ENCODE data around the gene COA8.

Gene COA8

GRCh38 chr14:103517174-103517566, 45.6 kb upstream of the COA8 start:
- WGBS = 84% methylated on average over 10 of the region's 10 CpGs
- no peak overlapping the region for H3K4ac ChIP-seq (ENCODE audit: low read depth in 1 of 2, low read length in 2 of 2)
- no peak overlapping the region for H2BK5ac ChIP-seq (ENCODE audit: low read depth, low read length, poor library complexity, severe bottlenecking)
- H2BK12ac ChIP-seq (ENCODE audit: low read length in 2 of 2) = no peak overlapping the region
- no peaks in the 10 kb centered on the region for H3K9me3 ChIP-seq (ENCODE audit: control insufficient read depth, low read length)
- no peak overlapping the region for H4K91ac ChIP-seq (ENCODE audit: low read length)
- no peak for DNase-seq
- H2AK5ac ChIP-seq (ENCODE audit: low read length, severe bottlenecking) = no peak overlapping the region
- no peaks in the 10 kb centered on the region for H3K79me1 ChIP-seq (replicated peaks; ENCODE audit: low read length, poor library complexity, severe bottlenecking)
- no peak overlapping the region for H3K23ac ChIP-seq (ENCODE audit: low read length in 2 of 2)
- H2AFZ ChIP-seq (ENCODE audit: low read depth, low read length) = no peak overlapping the region
- H3K4me1 ChIP-seq (ENCODE audit: control insufficient read depth, insufficient read depth, low read depth, low read length) = peaks cover 49% of the 10 kb centered on the region
- H3K14ac ChIP-seq (ENCODE audit: low read length in 2 of 2) = no peak overlapping the region
- peaks cover 19 to 23% of the 10 kb centered on the region in 2 experiments for H3K36me3 ChIP-seq (ENCODE audit: control insufficient read depth in 1 of 2, insufficient read depth in 2 of 2, low read depth in 1 of 2, low read length in 2 of 2)
- no peak overlapping the region for H2BK120ac ChIP-seq (ENCODE audit: low read depth, low read length)
- peak overlapping the region; percentile 71 for H3K9ac ChIP-seq (ENCODE audit: low read length)
- no peak overlapping the region for H3K4me2 ChIP-seq (ENCODE audit: low read length, poor library complexity, severe bottlenecking)
- H3K4me3 ChIP-seq (ENCODE audit: insufficient read depth in 1 of 2, low read depth in 1 of 2, low read length in 2 of 2) = no peak overlapping the region
- H4K8ac ChIP-seq (ENCODE audit: low read length) = no peak overlapping the region
- H3K27ac ChIP-seq (ENCODE audit: low read length, poor library complexity, severe bottlenecking) = no peak overlapping the region
- peaks cover 2 to 3% of the 10 kb centered on the region in 2 experiments for H3K27me3 ChIP-seq (ENCODE audit: control insufficient read depth in 1 of 2, insufficient read depth in 1 of 2, low read length in 2 of 2)
- no peak overlapping the region for H2BK15ac ChIP-seq (ENCODE audit: low read depth, poor library complexity, severe bottlenecking)
- H3K18ac ChIP-seq (ENCODE audit: low read depth in 1 of 2, low read length in 2 of 2) = no peak overlapping the region

- H2BK120ac ChIP-seq (ENCODE audit: low read depth, low read length) = no peak overlapping the region
- no peak for DNase-seq
Observed at GRCh38 chr14:103517721-103518421, 44.9 kb upstream of the COA8 start.

GRCh38 chr14:103518422-103519042, 44.2 kb upstream of the COA8 start:
- Histone ChIP-seq H3K4me3 (ENCODE audit: insufficient read depth in 1 of 2, low read depth in 1 of 2, low read length in 2 of 2) (no peak overlapping the region), H3K79me1 (replicated peaks; ENCODE audit: low read length, poor library complexity, severe bottlenecking) (no peaks in the 10 kb centered on the region), H3K4me2 (ENCODE audit: low read length, poor library complexity, severe bottlenecking) (no peak overlapping the region), H3K27ac (ENCODE audit: low read length, poor library complexity, severe bottlenecking) (no peak overlapping the region), H3K14ac (ENCODE audit: low read length in 2 of 2) (no peak overlapping the region), H2AK5ac (ENCODE audit: low read length, severe bottlenecking) (no peak overlapping the region), H3K23ac (ENCODE audit: low read length in 2 of 2) (no peak overlapping the region), H2BK15ac (ENCODE audit: low read depth, poor library complexity, severe bottlenecking) (no peak overlapping the region), H2BK5ac (ENCODE audit: low read depth, low read length, poor library complexity, severe bottlenecking) (no peak overlapping the region), H3K18ac (ENCODE audit: low read depth in 1 of 2, low read length in 2 of 2) (no peak overlapping the region), H2AFZ (ENCODE audit: low read depth, low read length) (no peak overlapping the region), H3K4me1 (ENCODE audit: control insufficient read depth, insufficient read depth, low read depth, low read length) (peaks cover 48% of the 10 kb centered on the region), H3K4ac (ENCODE audit: low read depth in 1 of 2, low read length in 2 of 2) (no peak overlapping the region), H2BK12ac (ENCODE audit: low read length in 2 of 2) (no peak overlapping the region), H3K9ac (ENCODE audit: low read length) (peak overlapping the region; percentile 71), H3K36me3 (ENCODE audit: control insufficient read depth in 1 of 2, insufficient read depth in 2 of 2, low read depth in 1 of 2, low read length in 2 of 2) (peaks cover 12 to 15% of the 10 kb centered on the region in 2 experiments), H3K27me3 (ENCODE audit: control insufficient read depth in 1 of 2, insufficient read depth in 1 of 2, low read length in 2 of 2) (peaks cover 8 to 9% of the 10 kb centered on the region in 2 experiments), H4K91ac (ENCODE audit: low read length) (no peak overlapping the region), H4K8ac (ENCODE audit: low read length) (peak overlapping the region; percentile 0), H2BK120ac (ENCODE audit: low read depth, low read length) (no peak overlapping the region), H3K9me3 (ENCODE audit: control insufficient read depth, low read length) (no peaks in the 10 kb centered on the region)
- 47% methylated on average over 7 of the region's 9 CpGs for whole genome bisulfite sequencing
- DNase-seq = peak; percentile 50

More at GRCh38 chr14:103517721-103518421, 44.9 kb upstream of the COA8 start:
- no peak overlapping the region for H2BK5ac ChIP-seq (ENCODE audit: low read depth, low read length, poor library complexity, severe bottlenecking)
- no peak overlapping the region for H3K4ac ChIP-seq (ENCODE audit: low read depth in 1 of 2, low read length in 2 of 2)
- H3K4me1 ChIP-seq (ENCODE audit: control insufficient read depth, insufficient read depth, low read depth, low read length) = peaks cover 49% of the 10 kb centered on the region
- no peak overlapping the region for H3K14ac ChIP-seq (ENCODE audit: low read length in 2 of 2)
- peak overlapping the region; percentile 71 for H3K9ac ChIP-seq (ENCODE audit: low read length)
- H3K36me3 ChIP-seq (ENCODE audit: control insufficient read depth in 1 of 2, insufficient read depth in 2 of 2, low read depth in 1 of 2, low read length in 2 of 2) = peaks cover 15 to 18% of the 10 kb centered on the region in 2 experiments
- H3K9me3 ChIP-seq (ENCODE audit: control insufficient read depth, low read length) = no peaks in the 10 kb centered on the region
- no peak overlapping the region for H2BK15ac ChIP-seq (ENCODE audit: low read depth, poor library complexity, severe bottlenecking)
- no peak overlapping the region for H3K27ac ChIP-seq (ENCODE audit: low read length, poor library complexity, severe bottlenecking)
- H3K4me3 ChIP-seq (ENCODE audit: insufficient read depth in 1 of 2, low read depth in 1 of 2, low read length in 2 of 2) = no peak overlapping the region
- H2AK5ac ChIP-seq (ENCODE audit: low read length, severe bottlenecking) = no peak overlapping the region
- H3K79me1 ChIP-seq (replicated peaks; ENCODE audit: low read length, poor library complexity, severe bottlenecking) = no peaks in the 10 kb centered on the region
- H3K27me3 ChIP-seq (ENCODE audit: control insufficient read depth in 1 of 2, insufficient read depth in 1 of 2, low read length in 2 of 2) = peaks cover 4% of the 10 kb centered on the region in 2 experiments
- H4K91ac ChIP-seq (ENCODE audit: low read length) = peak overlapping the region; percentile 34
- no peak overlapping the region for H2AFZ ChIP-seq (ENCODE audit: low read depth, low read length)
- no peak overlapping the region for H3K4me2 ChIP-seq (ENCODE audit: low read length, poor library complexity, severe bottlenecking)
- H3K18ac ChIP-seq (ENCODE audit: low read depth in 1 of 2, low read length in 2 of 2) = no peak overlapping the region
- WGBS = 70% methylated on average over 20 of the region's 20 CpGs
- H4K8ac ChIP-seq (ENCODE audit: low read length) = peak overlapping the region; percentile 0
- H2BK12ac ChIP-seq (ENCODE audit: low read length in 2 of 2) = no peak overlapping the region
- no peak overlapping the region for H3K23ac ChIP-seq (ENCODE audit: low read length in 2 of 2)

- H3K4me2 ChIP-seq (ENCODE audit: low read length, poor library complexity, severe bottlenecking) = no peak overlapping the region
- no peak overlapping the region for H2BK12ac ChIP-seq (ENCODE audit: low read length in 2 of 2)
- peak overlapping the region; percentile 11 for H4K91ac ChIP-seq (ENCODE audit: low read length)
- H3K27me3 ChIP-seq (ENCODE audit: control insufficient read depth in 1 of 2, insufficient read depth in 1 of 2, low read length in 2 of 2) = peaks cover 10 to 15% of the 10 kb centered on the region in 2 experiments
- DNase-seq = peak; percentile 18
- no peak overlapping the region for H3K18ac ChIP-seq (ENCODE audit: low read depth in 1 of 2, low read length in 2 of 2)
- no peak overlapping the region for H4K8ac ChIP-seq (ENCODE audit: low read length)
- no peak overlapping the region for H3K4me3 ChIP-seq (ENCODE audit: insufficient read depth in 1 of 2, low read depth in 1 of 2, low read length in 2 of 2)
- no peak overlapping the region for H3K27ac ChIP-seq (ENCODE audit: low read length, poor library complexity, severe bottlenecking)
- H3K36me3 ChIP-seq (ENCODE audit: control insufficient read depth in 1 of 2, insufficient read depth in 2 of 2, low read depth in 1 of 2, low read length in 2 of 2) = peaks cover 12 to 15% of the 10 kb centered on the region in 2 experiments
- H2BK5ac ChIP-seq (ENCODE audit: low read depth, low read length, poor library complexity, severe bottlenecking) = no peak overlapping the region
- no peaks in the 10 kb centered on the region for H3K79me1 ChIP-seq (replicated peaks; ENCODE audit: low read length, poor library complexity, severe bottlenecking)
- H2BK15ac ChIP-seq (ENCODE audit: low read depth, poor library complexity, severe bottlenecking) = no peak overlapping the region
- H2AFZ ChIP-seq (ENCODE audit: low read depth, low read length) = no peak overlapping the region
- H3K4ac ChIP-seq (ENCODE audit: low read depth in 1 of 2, low read length in 2 of 2) = no peak overlapping the region
- no peak overlapping the region for H3K23ac ChIP-seq (ENCODE audit: low read length in 2 of 2)
- H3K9ac ChIP-seq (ENCODE audit: low read length) = peak overlapping the region; percentile 17
- H3K4me1 ChIP-seq (ENCODE audit: control insufficient read depth, insufficient read depth, low read depth, low read length) = peaks cover 51% of the 10 kb centered on the region
- no peak overlapping the region for H2AK5ac ChIP-seq (ENCODE audit: low read length, severe bottlenecking)
- WGBS = 69% methylated on average over 11 of the region's 13 CpGs
- no peaks in the 10 kb centered on the region for H3K9me3 ChIP-seq (ENCODE audit: control insufficient read depth, low read length)
- no peak overlapping the region for H2BK120ac ChIP-seq (ENCODE audit: low read depth, low read length)
- H3K14ac ChIP-seq (ENCODE audit: low read length in 2 of 2) = no peak overlapping the region
Observed at GRCh38 chr14:103519043-103519836, 43.5 kb upstream of the COA8 start.

Measured in mesenchymal stem cell (in vitro differentiated cells and primary cell).